ENCODE results near the gene RASGRF1.

The RASGRF1 gene

DNA sequence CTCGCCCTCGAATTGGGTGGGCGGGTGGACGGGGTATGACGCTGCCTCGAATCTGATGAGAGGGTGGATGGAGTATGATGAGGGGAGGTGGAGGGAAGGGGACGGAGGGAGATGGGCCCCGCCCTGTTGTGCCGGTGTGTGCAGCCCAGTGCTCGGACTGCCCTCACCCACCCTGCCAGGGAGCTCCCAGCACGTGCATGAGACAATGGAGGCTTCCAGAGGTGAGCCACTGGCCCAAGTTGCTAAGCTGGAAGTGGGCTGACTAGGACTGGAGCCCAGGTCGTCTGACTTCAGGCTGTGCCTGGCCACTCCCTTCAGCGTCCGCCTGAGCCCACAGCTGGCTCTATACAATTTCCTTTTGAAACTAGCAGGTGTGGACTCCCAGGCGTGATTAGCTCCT, 98.7 kb downstream of the RASGRF1 start:
- no peak for ATAC-seq
- TF ChIP-seq ZNF565 (CRISPR knock-in tag; conservative IDR thresholded peaks at IDR 0.05; ENCODE audit: low read depth) (no peak), ZNF8 (CRISPR knock-in tag; IDR thresholded peaks at IDR 0.05) (no peak), GLIS3 (CRISPR knock-in tag; IDR thresholded peaks at IDR 0.05) (no peak), ISL1 (CRISPR knock-in tag; IDR thresholded peaks at IDR 0.05) (no peak), ZFP3 (CRISPR knock-in tag; IDR thresholded peaks at IDR 0.05) (no peak)
- TF ChIP-seq, protein P1, sequence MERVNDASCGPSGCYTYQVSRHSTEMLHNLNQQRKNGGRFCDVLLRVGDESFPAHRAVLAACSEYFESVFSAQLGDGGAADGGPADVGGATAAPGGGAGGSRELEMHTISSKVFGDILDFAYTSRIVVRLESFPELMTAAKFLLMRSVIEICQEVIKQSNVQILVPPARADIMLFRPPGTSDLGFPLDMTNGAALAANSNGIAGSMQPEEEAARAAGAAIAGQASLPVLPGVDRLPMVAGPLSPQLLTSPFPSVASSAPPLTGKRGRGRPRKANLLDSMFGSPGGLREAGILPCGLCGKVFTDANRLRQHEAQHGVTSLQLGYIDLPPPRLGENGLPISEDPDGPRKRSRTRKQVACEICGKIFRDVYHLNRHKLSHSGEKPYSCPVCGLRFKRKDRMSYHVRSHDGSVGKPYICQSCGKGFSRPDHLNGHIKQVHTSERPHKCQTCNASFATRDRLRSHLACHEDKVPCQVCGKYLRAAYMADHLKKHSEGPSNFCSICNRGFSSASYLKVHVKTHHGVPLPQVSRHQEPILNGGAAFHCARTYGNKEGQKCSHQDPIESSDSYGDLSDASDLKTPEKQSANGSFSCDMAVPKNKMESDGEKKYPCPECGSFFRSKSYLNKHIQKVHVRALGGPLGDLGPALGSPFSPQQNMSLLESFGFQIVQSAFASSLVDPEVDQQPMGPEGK (CRISPR knock-in tag; IDR thresholded peaks at IDR 0.05; ENCODE audit: borderline replicate concordance), result no peak
- TF ChIP-seq, protein P2, sequence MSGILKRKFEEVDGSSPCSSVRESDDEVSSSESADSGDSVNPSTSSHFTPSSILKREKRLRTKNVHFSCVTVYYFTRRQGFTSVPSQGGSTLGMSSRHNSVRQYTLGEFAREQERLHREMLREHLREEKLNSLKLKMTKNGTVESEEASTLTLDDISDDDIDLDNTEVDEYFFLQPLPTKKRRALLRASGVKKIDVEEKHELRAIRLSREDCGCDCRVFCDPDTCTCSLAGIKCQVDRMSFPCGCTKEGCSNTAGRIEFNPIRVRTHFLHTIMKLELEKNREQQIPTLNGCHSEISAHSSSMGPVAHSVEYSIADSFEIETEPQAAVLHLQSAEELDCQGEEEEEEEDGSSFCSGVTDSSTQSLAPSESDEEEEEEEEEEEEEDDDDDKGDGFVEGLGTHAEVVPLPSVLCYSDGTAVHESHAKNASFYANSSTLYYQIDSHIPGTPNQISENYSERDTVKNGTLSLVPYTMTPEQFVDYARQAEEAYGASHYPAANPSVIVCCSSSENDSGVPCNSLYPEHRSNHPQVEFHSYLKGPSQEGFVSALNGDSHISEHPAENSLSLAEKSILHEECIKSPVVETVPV (CRISPR knock-in tag; IDR thresholded peaks at IDR 0.05), result no peak
- TF ChIP-seq, protein P3, sequence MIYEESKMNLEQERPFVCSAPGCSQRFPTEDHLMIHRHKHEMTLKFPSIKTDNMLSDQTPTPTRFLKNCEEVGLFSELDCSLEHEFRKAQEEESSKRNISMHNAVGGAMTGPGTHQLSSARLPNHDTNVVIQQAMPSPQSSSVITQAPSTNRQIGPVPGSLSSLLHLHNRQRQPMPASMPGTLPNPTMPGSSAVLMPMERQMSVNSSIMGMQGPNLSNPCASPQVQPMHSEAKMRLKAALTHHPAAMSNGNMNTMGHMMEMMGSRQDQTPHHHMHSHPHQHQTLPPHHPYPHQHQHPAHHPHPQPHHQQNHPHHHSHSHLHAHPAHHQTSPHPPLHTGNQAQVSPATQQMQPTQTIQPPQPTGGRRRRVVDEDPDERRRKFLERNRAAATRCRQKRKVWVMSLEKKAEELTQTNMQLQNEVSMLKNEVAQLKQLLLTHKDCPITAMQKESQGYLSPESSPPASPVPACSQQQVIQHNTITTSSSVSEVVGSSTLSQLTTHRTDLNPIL (CRISPR knock-in tag; IDR thresholded peaks at IDR 0.05; ENCODE audit: low read depth), result no peak
- TF ChIP-seq, protein P4, sequence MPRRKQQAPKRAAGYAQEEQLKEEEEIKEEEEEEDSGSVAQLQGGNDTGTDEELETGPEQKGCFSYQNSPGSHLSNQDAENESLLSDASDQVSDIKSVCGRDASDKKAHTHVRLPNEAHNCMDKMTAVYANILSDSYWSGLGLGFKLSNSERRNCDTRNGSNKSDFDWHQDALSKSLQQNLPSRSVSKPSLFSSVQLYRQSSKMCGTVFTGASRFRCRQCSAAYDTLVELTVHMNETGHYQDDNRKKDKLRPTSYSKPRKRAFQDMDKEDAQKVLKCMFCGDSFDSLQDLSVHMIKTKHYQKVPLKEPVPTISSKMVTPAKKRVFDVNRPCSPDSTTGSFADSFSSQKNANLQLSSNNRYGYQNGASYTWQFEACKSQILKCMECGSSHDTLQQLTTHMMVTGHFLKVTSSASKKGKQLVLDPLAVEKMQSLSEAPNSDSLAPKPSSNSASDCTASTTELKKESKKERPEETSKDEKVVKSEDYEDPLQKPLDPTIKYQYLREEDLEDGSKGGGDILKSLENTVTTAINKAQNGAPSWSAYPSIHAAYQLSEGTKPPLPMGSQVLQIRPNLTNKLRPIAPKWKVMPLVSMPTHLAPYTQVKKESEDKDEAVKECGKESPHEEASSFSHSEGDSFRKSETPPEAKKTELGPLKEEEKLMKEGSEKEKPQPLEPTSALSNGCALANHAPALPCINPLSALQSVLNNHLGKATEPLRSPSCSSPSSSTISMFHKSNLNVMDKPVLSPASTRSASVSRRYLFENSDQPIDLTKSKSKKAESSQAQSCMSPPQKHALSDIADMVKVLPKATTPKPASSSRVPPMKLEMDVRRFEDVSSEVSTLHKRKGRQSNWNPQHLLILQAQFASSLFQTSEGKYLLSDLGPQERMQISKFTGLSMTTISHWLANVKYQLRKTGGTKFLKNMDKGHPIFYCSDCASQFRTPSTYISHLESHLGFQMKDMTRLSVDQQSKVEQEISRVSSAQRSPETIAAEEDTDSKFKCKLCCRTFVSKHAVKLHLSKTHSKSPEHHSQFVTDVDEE (CRISPR knock-in tag; IDR thresholded peaks at IDR 0.05), result no peak

DNA sequence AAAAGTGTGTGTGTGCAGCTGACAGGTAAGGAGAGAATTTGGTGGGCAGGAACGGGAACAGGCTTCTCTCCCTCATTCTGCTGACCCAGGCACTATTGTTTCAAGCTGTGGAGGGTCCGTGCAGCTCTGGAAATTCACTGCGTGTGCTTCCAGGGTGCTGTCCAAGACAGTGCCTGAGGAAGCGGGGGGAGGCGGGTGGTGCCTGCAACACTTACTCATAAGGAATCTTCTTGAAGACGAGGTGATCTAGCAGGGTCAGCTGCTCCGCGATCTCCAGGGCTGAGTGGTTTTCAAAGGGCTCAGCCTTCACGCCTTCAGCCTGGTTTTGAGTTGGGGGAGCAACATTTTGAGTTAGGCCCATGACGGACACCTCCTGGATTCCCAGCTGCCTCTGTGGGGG, 99.1 kb downstream of the RASGRF1 start:
- ATAC-seq, result no peak

More for the DNA sequence above, 99.1 kb downstream of the RASGRF1 start:
- TF ChIP-seq ISL1 (CRISPR knock-in tag; IDR thresholded peaks at IDR 0.05) (no peak), BACH2 (CRISPR knock-in tag; IDR thresholded peaks at IDR 0.05; ENCODE audit: borderline replicate concordance) (no peak), ZNF565 (CRISPR knock-in tag; conservative IDR thresholded peaks at IDR 0.05; ENCODE audit: low read depth) (no peak), TCF4 (CRISPR knock-in tag; IDR thresholded peaks at IDR 0.05; ENCODE audit: borderline replicate concordance) (no peak), SNAI2 (CRISPR knock-in tag; IDR thresholded peaks at IDR 0.05) (no peak), ZFP30 (CRISPR knock-in tag; IDR thresholded peaks at IDR 0.05) (no peak), TOX (CRISPR knock-in tag; IDR thresholded peaks at IDR 0.05; ENCODE audit: borderline replicate concordance) (no peak), GLIS3 (CRISPR knock-in tag; IDR thresholded peaks at IDR 0.05) (no peak), PPARA (CRISPR knock-in tag; IDR thresholded peaks at IDR 0.05; ENCODE audit: borderline replicate concordance) (no peak), ZC3H10 (CRISPR knock-in tag; IDR thresholded peaks at IDR 0.05) (no peak), RARB (CRISPR knock-in tag; IDR thresholded peaks at IDR 0.05) (no peak), ZNF8 (CRISPR knock-in tag; IDR thresholded peaks at IDR 0.05) (no peak), CSDC2 (CRISPR knock-in tag; IDR thresholded peaks at IDR 0.05) (no peak), ARNTL (CRISPR knock-in tag; IDR thresholded peaks at IDR 0.05; ENCODE audit: borderline replicate concordance, low read depth) (no peak)
- TF ChIP-seq, protein P2 (CRISPR knock-in tag; IDR thresholded peaks at IDR 0.05), result no peak
- TF ChIP-seq, protein P4 (CRISPR knock-in tag; IDR thresholded peaks at IDR 0.05), result no peak
- TF ChIP-seq, protein P3 (CRISPR knock-in tag; IDR thresholded peaks at IDR 0.05; ENCODE audit: low read depth), result no peak
- TF ChIP-seq, protein P1 (CRISPR knock-in tag; IDR thresholded peaks at IDR 0.05; ENCODE audit: borderline replicate concordance), result no peak

Data from SK-N-SH treated with all-trans-retinoic acid at 6 μM for 48 hours (cell line).